ENCODE measurements around the gene TSR3.

TSR3 gene

DNA sequence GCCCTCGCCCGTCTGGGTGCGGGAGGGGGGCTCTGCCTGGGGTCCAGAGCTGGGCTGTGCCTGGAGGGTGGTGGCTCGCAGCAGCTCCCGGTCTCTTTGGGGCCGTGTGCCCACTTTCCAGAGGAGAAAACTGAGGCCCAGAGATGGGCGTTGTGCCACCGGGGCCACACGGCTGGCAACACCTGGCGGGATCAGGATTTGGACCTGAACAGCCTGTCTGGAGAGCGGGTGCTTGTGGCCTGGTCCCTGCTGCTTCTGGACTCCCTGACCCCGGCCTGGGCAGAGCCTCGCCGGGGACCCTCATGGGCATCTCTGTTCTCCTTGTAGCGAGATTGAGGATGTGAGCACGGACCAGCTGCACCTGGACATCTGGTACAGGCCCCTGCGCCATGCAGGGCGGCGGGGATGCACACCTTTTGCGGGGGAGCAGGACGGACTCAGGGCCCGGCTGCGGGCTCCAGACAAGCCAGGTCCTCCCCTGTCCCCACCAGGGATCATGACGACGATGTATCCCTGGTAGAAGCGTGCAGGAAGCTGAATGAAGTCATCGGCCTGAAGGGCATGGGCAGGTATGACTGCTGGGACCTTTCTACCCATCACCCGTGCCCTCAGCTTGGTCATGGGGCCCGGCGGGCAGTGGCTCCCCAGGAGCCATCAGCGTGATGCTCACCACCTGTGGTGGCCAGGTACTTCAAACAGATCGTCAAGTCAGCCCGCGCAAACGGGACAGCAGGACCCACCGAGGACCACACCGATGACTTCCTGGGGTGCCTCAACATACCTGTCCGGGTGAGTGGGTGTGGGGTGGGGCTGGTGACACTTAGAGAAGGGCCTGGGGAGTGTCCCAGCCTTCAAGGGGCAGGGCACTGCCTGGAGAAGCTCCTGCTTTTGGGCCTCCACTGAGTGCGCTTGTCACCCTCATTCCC, 9.9 kb downstream of the TSR3 start:
- Histone ChIP-seq H3K9me3 (ENCODE audit: low read length) (no peaks in the 10 kb centered on the region), H3K27me3 (ENCODE audit: control insufficient read depth in 1 of 2, insufficient read depth in 2 of 2, low read length in 2 of 2) (peaks cover 0 to 11% of the 10 kb centered on the region in 2 donors), H3K4me1 (ENCODE audit: insufficient read depth, low read length) (no peaks in the 10 kb centered on the region), H3K36me3 (ENCODE audit: insufficient read depth, low read length) (no peaks in the 10 kb centered on the region), H3K27ac (ENCODE audit: low read depth, low read length) (no peak overlapping the region), H3K4me3 (ENCODE audit: low read depth in 1 of 2, low read length in 2 of 2) (no peak overlapping the region), H3K9ac (ENCODE audit: low read length) (no peak overlapping the region)

GRCh38 chr16:1340730-1341494, 10.8 kb downstream of the TSR3 start:
- Histone ChIP-seq H3K9ac (ENCODE audit: low read length) (no peak overlapping the region), H3K27ac (ENCODE audit: low read depth, low read length) (no peak overlapping the region), H3K27me3 (ENCODE audit: control insufficient read depth in 1 of 2, insufficient read depth in 2 of 2, low read length in 2 of 2) (peaks cover 0 to 15% of the 10 kb centered on the region in 2 donors), H3K9me3 (ENCODE audit: low read length) (no peaks in the 10 kb centered on the region), H3K4me1 (ENCODE audit: insufficient read depth, low read length) (no peaks in the 10 kb centered on the region), H3K4me3 (ENCODE audit: low read depth in 1 of 2, low read length in 2 of 2) (no peak overlapping the region), H3K36me3 (ENCODE audit: insufficient read depth, low read length) (no peaks in the 10 kb centered on the region)

GRCh38 chr16:1338855-1339675, 12.6 kb downstream of the TSR3 start:
- no peaks in the 10 kb centered on the region for H3K4me1 ChIP-seq (ENCODE audit: insufficient read depth, low read length)
- H3K27ac ChIP-seq (ENCODE audit: low read depth, low read length): no peak overlapping the region
- no peaks in the 10 kb centered on the region for H3K36me3 ChIP-seq (ENCODE audit: insufficient read depth, low read length)
- no peaks in the 10 kb centered on the region for H3K9me3 ChIP-seq (ENCODE audit: low read length)
- no peak overlapping the region for H3K9ac ChIP-seq (ENCODE audit: low read length)
- H3K4me3 ChIP-seq (ENCODE audit: low read depth in 1 of 2, low read length in 2 of 2): no peak overlapping the region
- H3K27me3 ChIP-seq (ENCODE audit: control insufficient read depth in 1 of 2, insufficient read depth in 2 of 2, low read length in 2 of 2): peaks cover 10 to 34% of the 10 kb centered on the region in 2 donors

GRCh38 chr16:1338119-1338730, 13.5 kb downstream of the TSR3 start:
- no peaks in the 10 kb centered on the region for H3K4me1 ChIP-seq (ENCODE audit: insufficient read depth, low read length)
- H3K4me3 ChIP-seq (ENCODE audit: low read depth in 1 of 2, low read length in 2 of 2): no peak overlapping the region
- no peak overlapping the region for H3K9ac ChIP-seq (ENCODE audit: low read length)
- H3K27ac ChIP-seq (ENCODE audit: low read depth, low read length): no peak overlapping the region
- H3K9me3 ChIP-seq (ENCODE audit: low read length): no peaks in the 10 kb centered on the region
- H3K36me3 ChIP-seq (ENCODE audit: insufficient read depth, low read length): no peaks in the 10 kb centered on the region
- H3K27me3 ChIP-seq (ENCODE audit: control insufficient read depth in 1 of 2, insufficient read depth in 2 of 2, low read length in 2 of 2): peaks cover 10 to 40% of the 10 kb centered on the region in 2 donors

DNA sequence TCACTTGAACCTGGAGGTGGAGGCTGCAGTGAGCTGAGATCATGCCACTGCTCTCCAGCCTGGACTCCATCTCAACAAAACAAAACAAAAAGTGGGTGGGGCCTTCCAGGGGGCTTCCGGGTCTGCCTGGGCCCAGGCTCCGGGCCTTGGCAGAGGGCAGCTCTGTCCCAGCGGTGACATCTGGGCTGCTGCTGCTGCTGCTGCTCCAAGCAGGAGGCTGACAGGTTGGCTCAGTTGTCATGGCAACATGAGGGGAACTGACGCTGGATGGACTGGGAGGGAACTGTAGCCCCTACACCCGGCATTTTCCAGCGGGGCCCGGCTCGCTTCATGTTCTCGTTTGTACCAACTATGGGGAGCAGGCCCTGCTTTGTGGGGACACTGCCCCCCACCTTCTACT, 14.2 kb downstream of the TSR3 start:
- Histone ChIP-seq H3K4me1 (ENCODE audit: insufficient read depth, low read length) (no peaks in the 10 kb centered on the region), H3K27me3 (ENCODE audit: control insufficient read depth in 1 of 2, insufficient read depth in 2 of 2, low read length in 2 of 2) (peaks cover 10 to 48% of the 10 kb centered on the region in 2 donors), H3K9me3 (ENCODE audit: low read length) (no peaks in the 10 kb centered on the region), H3K27ac (ENCODE audit: low read depth, low read length) (no peak overlapping the region), H3K36me3 (ENCODE audit: insufficient read depth, low read length) (no peaks in the 10 kb centered on the region), H3K4me3 (ENCODE audit: low read depth in 1 of 2, low read length in 2 of 2) (no peak overlapping the region), H3K9ac (ENCODE audit: low read length) (no peak overlapping the region)

GRCh38 chr16:1336619-1337018, 15.1 kb downstream of the TSR3 start:
- Histone ChIP-seq H3K9me3 (ENCODE audit: low read length) (no peaks in the 10 kb centered on the region), H3K4me3 (ENCODE audit: low read depth in 1 of 2, low read length in 2 of 2) (no peak overlapping the region), H3K4me1 (ENCODE audit: insufficient read depth, low read length) (peaks cover 7% of the 10 kb centered on the region), H3K9ac (ENCODE audit: low read length) (no peak overlapping the region), H3K27me3 (ENCODE audit: control insufficient read depth in 1 of 2, insufficient read depth in 2 of 2, low read length in 2 of 2) (peaks cover 10 to 56% of the 10 kb centered on the region in 2 donors), H3K36me3 (ENCODE audit: insufficient read depth, low read length) (no peaks in the 10 kb centered on the region), H3K27ac (ENCODE audit: low read depth, low read length) (no peak overlapping the region)

DNA sequence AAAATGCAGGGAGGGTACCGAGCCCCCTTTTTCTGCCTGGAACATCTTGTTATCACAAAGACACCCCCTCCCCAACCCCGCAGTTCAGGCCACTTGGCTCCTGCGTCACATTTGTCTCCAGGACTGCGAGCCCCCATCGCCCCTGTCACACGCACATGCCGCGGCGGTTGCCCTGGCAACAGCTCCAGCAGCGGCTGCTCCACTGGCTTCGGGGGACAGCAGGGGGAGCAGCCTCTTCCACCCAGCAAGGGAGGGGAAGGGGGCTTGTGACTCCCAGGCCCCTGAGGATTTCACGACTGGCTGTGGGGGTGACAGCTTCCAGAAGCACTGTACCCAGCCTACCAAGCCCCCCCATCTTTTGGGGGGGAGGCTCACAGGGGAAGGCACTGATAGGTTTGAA, 15.7 kb downstream of the TSR3 start:
- H3K9me3 ChIP-seq (ENCODE audit: low read length): no peaks in the 10 kb centered on the region
- H3K27ac ChIP-seq (ENCODE audit: low read depth, low read length): no peak overlapping the region
- peaks cover 10% of the 10 kb centered on the region for H3K4me1 ChIP-seq (ENCODE audit: insufficient read depth, low read length)
- peaks cover 10 to 58% of the 10 kb centered on the region in 2 donors for H3K27me3 ChIP-seq (ENCODE audit: control insufficient read depth in 1 of 2, insufficient read depth in 2 of 2, low read length in 2 of 2)
- H3K4me3 ChIP-seq (ENCODE audit: low read depth in 1 of 2, low read length in 2 of 2): no peak overlapping the region
- no peak overlapping the region for H3K9ac ChIP-seq (ENCODE audit: low read length)
- H3K36me3 ChIP-seq (ENCODE audit: insufficient read depth, low read length): no peaks in the 10 kb centered on the region

GRCh38 chr16:1335211-1335971, 16.3 kb downstream of the TSR3 start:
- no peak overlapping the region for H3K9ac ChIP-seq (ENCODE audit: low read length)
- no peak overlapping the region for H3K27ac ChIP-seq (ENCODE audit: low read depth, low read length)
- H3K9me3 ChIP-seq (ENCODE audit: low read length): no peaks in the 10 kb centered on the region
- peaks cover 10% of the 10 kb centered on the region for H3K4me1 ChIP-seq (ENCODE audit: insufficient read depth, low read length)
- H3K27me3 ChIP-seq (ENCODE audit: control insufficient read depth in 1 of 2, insufficient read depth in 2 of 2, low read length in 2 of 2): peaks cover 10 to 57% of the 10 kb centered on the region in 2 donors
- H3K36me3 ChIP-seq (ENCODE audit: insufficient read depth, low read length): no peaks in the 10 kb centered on the region
- H3K4me3 ChIP-seq (ENCODE audit: low read depth in 1 of 2, low read length in 2 of 2): no peak overlapping the region

DNA sequence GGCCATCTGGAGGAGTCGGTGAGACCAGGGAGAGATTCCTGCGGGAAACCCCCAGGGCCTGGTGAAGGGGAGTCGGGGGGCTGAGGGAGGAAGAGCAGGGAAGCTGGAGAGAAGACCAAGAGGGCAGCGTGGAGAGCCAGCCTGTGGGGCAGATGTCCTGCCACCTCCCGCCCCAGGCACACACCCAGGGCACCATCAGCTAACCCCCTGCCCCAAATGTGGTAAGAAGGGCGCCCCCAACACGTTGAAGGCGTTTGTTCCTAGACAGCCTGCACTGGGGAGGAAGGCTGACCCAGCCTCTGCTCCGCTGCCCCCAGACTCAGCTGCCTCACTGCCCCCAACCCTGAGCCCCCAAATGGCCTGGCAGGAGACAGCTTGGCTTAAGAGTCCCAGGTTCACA, 16.9 kb downstream of the TSR3 start:
- Histone ChIP-seq H3K9me3 (ENCODE audit: low read length) (no peaks in the 10 kb centered on the region), H3K4me3 (ENCODE audit: low read depth in 1 of 2, low read length in 2 of 2) (no peak overlapping the region), H3K36me3 (ENCODE audit: insufficient read depth, low read length) (no peaks in the 10 kb centered on the region), H3K27me3 (ENCODE audit: control insufficient read depth in 1 of 2, insufficient read depth in 2 of 2, low read length in 2 of 2) (peaks cover 10 to 57% of the 10 kb centered on the region in 2 donors), H3K4me1 (ENCODE audit: insufficient read depth, low read length) (peaks cover 10% of the 10 kb centered on the region), H3K9ac (ENCODE audit: low read length) (no peak overlapping the region), H3K27ac (ENCODE audit: low read depth, low read length) (no peak overlapping the region)

DNA sequence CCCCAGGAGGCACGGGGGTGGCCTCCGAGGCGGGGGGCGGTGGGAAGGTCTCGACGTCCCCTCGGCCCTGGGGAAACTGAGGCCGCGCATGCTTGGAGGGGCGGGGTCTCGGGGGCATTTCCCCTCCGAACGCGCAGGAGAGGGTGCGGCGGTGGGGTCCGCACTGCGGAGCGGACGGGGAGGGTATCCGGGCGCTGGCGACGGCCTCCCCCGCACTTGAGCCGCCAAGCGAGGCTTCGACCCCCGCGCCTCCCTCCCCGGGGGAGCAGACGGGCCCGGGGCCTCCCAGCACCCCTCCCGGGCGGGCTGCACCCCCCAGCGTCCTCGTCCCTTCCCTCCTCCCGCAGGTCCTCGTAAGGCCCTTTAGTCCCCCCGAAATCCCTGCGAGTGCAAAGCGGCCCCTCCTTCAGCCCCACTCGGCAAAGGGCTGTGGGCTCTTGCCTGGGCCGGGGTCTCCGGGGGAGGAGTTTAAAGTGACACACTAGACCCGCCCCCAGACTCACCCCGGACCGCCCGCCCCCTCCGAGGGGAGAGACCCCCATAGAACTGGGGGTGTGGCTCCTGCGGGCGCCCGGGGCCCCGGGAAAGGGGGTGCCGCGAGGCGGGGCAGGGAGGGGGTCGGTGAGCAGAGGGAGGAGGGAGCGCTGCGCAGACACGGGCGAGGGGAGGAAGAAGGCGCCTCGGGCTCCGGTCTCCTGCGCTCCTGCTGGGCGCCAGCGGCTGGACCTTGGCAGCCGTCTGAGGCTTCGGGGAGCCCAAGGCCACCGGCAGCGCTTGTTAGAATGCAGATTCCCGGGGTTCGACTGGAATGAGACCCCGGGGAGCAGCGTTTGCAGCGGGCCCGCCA, 17.6 kb downstream of the TSR3 start:
- H3K4me1 ChIP-seq (ENCODE audit: insufficient read depth, low read length): peaks cover 10% of the 10 kb centered on the region
- no peak overlapping the region for H3K4me3 ChIP-seq (ENCODE audit: low read depth in 1 of 2, low read length in 2 of 2)
- H3K36me3 ChIP-seq (ENCODE audit: insufficient read depth, low read length): no peaks in the 10 kb centered on the region
- no peaks in the 10 kb centered on the region for H3K9me3 ChIP-seq (ENCODE audit: low read length)
- no peak overlapping the region for H3K27ac ChIP-seq (ENCODE audit: low read depth, low read length)
- no peak overlapping the region for H3K9ac ChIP-seq (ENCODE audit: low read length)
- peaks cover 10 to 57% of the 10 kb centered on the region in 2 donors for H3K27me3 ChIP-seq (ENCODE audit: control insufficient read depth in 1 of 2, insufficient read depth in 2 of 2, low read length in 2 of 2)
